ENCODE results near the gene KCNQ2.

Gene KCNQ2

GRCh38 chr20:63473555-63474449 lies 1.3 kb upstream of the KCNQ2 start:
- no peaks in the 10 kb centered on the region for H3K9me3 Mint-ChIP-seq

GRCh38 chr20:63472862-63473390 lies 471 bp upstream of the KCNQ2 start:
- Mint-ChIP-seq H3K9me3 (no peaks in the 10 kb centered on the region), H3K4me1 (peaks cover 23% of the 10 kb centered on the region), H3K4me3 (peak overlapping the region; percentile 12 to 21), H3K27ac (no peak overlapping the region), H3K27me3 (peaks cover 87% of the 10 kb centered on the region)
- ATAC-seq, result no peak
- DNase-seq, result no peak

More at GRCh38 chr20:63473555-63474449, 1.3 kb upstream of the KCNQ2 start:
- Mint-ChIP-seq H3K27me3 (peaks cover 87% of the 10 kb centered on the region), H3K4me3 (peak overlapping the region in 1 of 2 donors; percentile 33), H3K27ac (no peak overlapping the region), H3K4me1 (peaks cover 23% of the 10 kb centered on the region)
- DNase-seq (peak in 1 of 2 donors; percentile 45), ATAC-seq (peak; percentile 62)

- ATAC-seq (peak; percentile 15), DNase-seq (no peak)
- H3K27ac Mint-ChIP-seq, result no peak overlapping the region
- no peak overlapping the region for H3K4me3 Mint-ChIP-seq
- H3K27me3 Mint-ChIP-seq, result peaks cover 84% of the 10 kb centered on the region
- peaks cover 23% of the 10 kb centered on the region for H3K4me1 Mint-ChIP-seq
- no peaks in the 10 kb centered on the region for H3K9me3 Mint-ChIP-seq
Measured at GRCh38 chr20:63471717-63471980, 806 bp downstream of the KCNQ2 start.

- Mint-ChIP-seq H3K9me3 (no peaks in the 10 kb centered on the region), H3K4me3 (no peak overlapping the region), H3K27me3 (peaks cover 80% of the 10 kb centered on the region), H3K27ac (no peak overlapping the region), H3K4me1 (peaks cover 23% of the 10 kb centered on the region)
- ATAC-seq, result no peak
- DNase-seq, result no peak
Measured at GRCh38 chr20:63471002-63471716, 1.3 kb downstream of the KCNQ2 start.

GRCh38 chr20:63470410-63470809 lies 2.0 kb downstream of the KCNQ2 start:
- DNase-seq (no peak), ATAC-seq (no peak)
- Mint-ChIP-seq H3K4me3 (no peak overlapping the region), H3K27ac (no peak overlapping the region), H3K27me3 (peaks cover 80% of the 10 kb centered on the region), H3K4me1 (peaks cover 22% of the 10 kb centered on the region), H3K9me3 (no peaks in the 10 kb centered on the region)

GRCh38 chr20:63469713-63470101 lies 2.7 kb downstream of the KCNQ2 start:
- no peak overlapping the region for H3K27ac Mint-ChIP-seq
- H3K4me3 Mint-ChIP-seq, result no peak overlapping the region
- DNase-seq (no peak), ATAC-seq (no peak)
- peaks cover 80% of the 10 kb centered on the region for H3K27me3 Mint-ChIP-seq
- no peaks in the 10 kb centered on the region for H3K9me3 Mint-ChIP-seq
- H3K4me1 Mint-ChIP-seq, result peaks cover 17% of the 10 kb centered on the region

GRCh38 chr20:63469019-63469712 lies 3.3 kb downstream of the KCNQ2 start:
- no peak for ATAC-seq
- H3K27ac Mint-ChIP-seq, result no peak overlapping the region
- H3K4me3 Mint-ChIP-seq, result no peak overlapping the region
- H3K9me3 Mint-ChIP-seq, result no peaks in the 10 kb centered on the region
- DNase-seq, result no peak
- H3K27me3 Mint-ChIP-seq, result peaks cover 80% of the 10 kb centered on the region
- peaks cover 12% of the 10 kb centered on the region for H3K4me1 Mint-ChIP-seq

- no peak overlapping the region for H3K4me3 Mint-ChIP-seq
- peaks cover 80% of the 10 kb centered on the region for H3K27me3 Mint-ChIP-seq
- no peak for ATAC-seq
Measured at GRCh38 chr20:63468421-63468820, 4.0 kb downstream of the KCNQ2 start.

GRCh38 chr20:63467294-63468083 lies 5.0 kb downstream of the KCNQ2 start:
- H3K4me1 Mint-ChIP-seq, result no peaks in the 10 kb centered on the region
- H3K9me3 Mint-ChIP-seq, result no peaks in the 10 kb centered on the region
- H3K4me3 Mint-ChIP-seq, result no peak overlapping the region
- H3K27ac Mint-ChIP-seq, result no peak overlapping the region
- DNase-seq, result no peak
- ATAC-seq, result no peak
- H3K27me3 Mint-ChIP-seq, result peaks cover 83% of the 10 kb centered on the region

More at GRCh38 chr20:63468421-63468820, 4.0 kb downstream of the KCNQ2 start:
- H3K4me1 Mint-ChIP-seq, result peaks cover 5% of the 10 kb centered on the region
- H3K9me3 Mint-ChIP-seq, result no peaks in the 10 kb centered on the region
- no peak for DNase-seq
- H3K27ac Mint-ChIP-seq, result no peak overlapping the region

GRCh38 chr20:63466861-63467260 lies 5.6 kb downstream of the KCNQ2 start:
- no peak for DNase-seq
- no peak overlapping the region for H3K27ac Mint-ChIP-seq
- no peak for ATAC-seq
- no peak overlapping the region for H3K4me3 Mint-ChIP-seq
- H3K4me1 Mint-ChIP-seq, result no peaks in the 10 kb centered on the region
- H3K27me3 Mint-ChIP-seq, result peaks cover 86% of the 10 kb centered on the region
- no peaks in the 10 kb centered on the region for H3K9me3 Mint-ChIP-seq

- DNase-seq (no peak), ATAC-seq (no peak)
- Mint-ChIP-seq H3K4me3 (no peak overlapping the region), H3K9me3 (no peaks in the 10 kb centered on the region), H3K4me1 (no peaks in the 10 kb centered on the region), H3K27ac (no peak overlapping the region), H3K27me3 (peaks cover 88% of the 10 kb centered on the region)
Measured at GRCh38 chr20:63466250-63466825, 6.1 kb downstream of the KCNQ2 start.

GRCh38 chr20:63465380-63466249 lies 6.8 kb downstream of the KCNQ2 start:
- Mint-ChIP-seq H3K27ac (no peak overlapping the region), H3K9me3 (no peaks in the 10 kb centered on the region), H3K4me3 (no peak overlapping the region), H3K4me1 (no peaks in the 10 kb centered on the region), H3K27me3 (peaks cover 88% of the 10 kb centered on the region)
- DNase-seq, result no peak
- ATAC-seq, result no peak

GRCh38 chr20:63464289-63464635 lies 8.2 kb downstream of the KCNQ2 start:
- DNase-seq (no peak), ATAC-seq (no peak)
- Mint-ChIP-seq H3K4me3 (no peak overlapping the region), H3K27me3 (peaks cover 81% of the 10 kb centered on the region), H3K4me1 (no peaks in the 10 kb centered on the region), H3K9me3 (no peaks in the 10 kb centered on the region), H3K27ac (no peak overlapping the region)

Data from stimulated activated naive CD8-positive, alpha-beta T cell treated with anti-CD3 and anti-CD28 coated beads, Interleukin-15, amount 100 ng/mL, for 72 hours (primary cell).